NB4 (cell line): ENCODE measurements around the gene VWA3B.
"Not testable (repeated sequence)": the region's sequence is repeated elsewhere in the genome, so short reads cannot be mapped to it uniquely, and the experiment has no call there.

Experiments used
- DNase-seq: peaks from one replicate; pipeline ENCODE4 v3.0.0; 2010; ENCODE audit warnings: low read depth
- H3K4me3 ChIP-seq: one replicate; pipeline ENCODE4 v1.5.1; 2011; ENCODE audit warnings: mild to moderate bottlenecking, low read depth, low read length, moderate library complexity
- MYC ChIP-seq: IDR thresholded peaks from 2 replicates; pipeline ENCODE4 v1.6.1; 2011; ENCODE audit warnings: low read depth, low read length
- POLR2A ChIP-seq: IDR thresholded peaks from 2 replicates; pipeline ENCODE4 v1.6.1; 2011; ENCODE audit warnings: mild to moderate bottlenecking; ENCODE audit not compliant: insufficient read length; ENCODE audit errors: extremely low read depth
- TF ChIP-seq, protein P1 (sequence below): IDR thresholded peaks from one replicate; pipeline ENCODE4 v1.5.1; 2012; ENCODE audit warnings: low read depth, low read length
- TF ChIP-seq, protein P2 (sequence below): IDR thresholded peaks from 2 replicates; pipeline ENCODE4 v1.6.1; 2011; ENCODE audit warnings: low read depth, low read length

The VWA3B gene

DNA sequence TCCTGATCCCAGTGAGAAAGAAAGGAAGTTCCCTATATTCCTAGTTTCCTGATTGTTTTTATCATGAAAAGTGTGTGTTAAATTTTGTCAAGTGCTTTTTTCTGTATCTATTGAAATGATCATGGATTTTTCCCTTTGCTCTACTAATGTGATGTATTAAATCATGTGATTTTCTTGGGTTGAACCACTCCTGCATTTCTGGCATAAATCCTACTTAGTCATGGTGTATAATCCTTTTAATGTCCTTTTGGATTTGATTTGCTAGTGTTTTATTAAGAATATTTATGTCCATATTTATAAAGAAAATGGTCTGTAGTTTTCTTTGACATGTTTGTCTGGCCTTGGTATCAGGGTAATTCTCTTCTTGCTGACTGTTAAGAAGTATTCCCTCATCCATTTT is 171.9 kb downstream of the VWA3B start:
- TF ChIP-seq, protein P1, sequence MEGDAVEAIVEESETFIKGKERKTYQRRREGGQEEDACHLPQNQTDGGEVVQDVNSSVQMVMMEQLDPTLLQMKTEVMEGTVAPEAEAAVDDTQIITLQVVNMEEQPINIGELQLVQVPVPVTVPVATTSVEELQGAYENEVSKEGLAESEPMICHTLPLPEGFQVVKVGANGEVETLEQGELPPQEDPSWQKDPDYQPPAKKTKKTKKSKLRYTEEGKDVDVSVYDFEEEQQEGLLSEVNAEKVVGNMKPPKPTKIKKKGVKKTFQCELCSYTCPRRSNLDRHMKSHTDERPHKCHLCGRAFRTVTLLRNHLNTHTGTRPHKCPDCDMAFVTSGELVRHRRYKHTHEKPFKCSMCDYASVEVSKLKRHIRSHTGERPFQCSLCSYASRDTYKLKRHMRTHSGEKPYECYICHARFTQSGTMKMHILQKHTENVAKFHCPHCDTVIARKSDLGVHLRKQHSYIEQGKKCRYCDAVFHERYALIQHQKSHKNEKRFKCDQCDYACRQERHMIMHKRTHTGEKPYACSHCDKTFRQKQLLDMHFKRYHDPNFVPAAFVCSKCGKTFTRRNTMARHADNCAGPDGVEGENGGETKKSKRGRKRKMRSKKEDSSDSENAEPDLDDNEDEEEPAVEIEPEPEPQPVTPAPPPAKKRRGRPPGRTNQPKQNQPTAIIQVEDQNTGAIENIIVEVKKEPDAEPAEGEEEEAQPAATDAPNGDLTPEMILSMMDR = no peak
- no peak for TF ChIP-seq POLR2A
- TF ChIP-seq MYC = no peak
- TF ChIP-seq, protein P2, sequence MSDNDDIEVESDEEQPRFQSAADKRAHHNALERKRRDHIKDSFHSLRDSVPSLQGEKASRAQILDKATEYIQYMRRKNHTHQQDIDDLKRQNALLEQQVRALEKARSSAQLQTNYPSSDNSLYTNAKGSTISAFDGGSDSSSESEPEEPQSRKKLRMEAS = no peak
- H3K4me3 ChIP-seq = no peak overlapping the region
- no peak for DNase-seq

DNA sequence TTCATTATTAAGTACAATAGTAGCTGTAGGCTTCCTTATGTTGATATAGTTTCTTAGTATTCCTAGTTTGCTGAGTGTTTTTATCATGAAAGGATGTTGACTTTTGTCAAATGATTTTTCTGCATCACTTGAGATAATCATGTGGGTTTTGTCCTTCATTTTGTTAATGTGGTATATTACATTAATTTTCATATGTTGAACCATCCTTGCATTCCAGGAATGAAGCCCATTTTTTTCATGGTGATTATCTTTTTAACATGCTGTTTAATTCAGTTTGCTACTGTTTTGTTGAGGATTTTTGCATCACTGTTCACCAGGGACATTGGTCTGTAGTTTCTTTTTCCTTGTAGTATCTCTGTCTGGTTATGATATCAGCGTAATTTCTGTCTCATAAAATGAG is 176.4 kb downstream of the VWA3B start:
- DNase-seq = no peak
- TF ChIP-seq, protein P2 = no peak
- no peak for TF ChIP-seq MYC
- TF ChIP-seq, protein P1 = no peak
- no peak for TF ChIP-seq POLR2A
- no peak overlapping the region for H3K4me3 ChIP-seq

DNA sequence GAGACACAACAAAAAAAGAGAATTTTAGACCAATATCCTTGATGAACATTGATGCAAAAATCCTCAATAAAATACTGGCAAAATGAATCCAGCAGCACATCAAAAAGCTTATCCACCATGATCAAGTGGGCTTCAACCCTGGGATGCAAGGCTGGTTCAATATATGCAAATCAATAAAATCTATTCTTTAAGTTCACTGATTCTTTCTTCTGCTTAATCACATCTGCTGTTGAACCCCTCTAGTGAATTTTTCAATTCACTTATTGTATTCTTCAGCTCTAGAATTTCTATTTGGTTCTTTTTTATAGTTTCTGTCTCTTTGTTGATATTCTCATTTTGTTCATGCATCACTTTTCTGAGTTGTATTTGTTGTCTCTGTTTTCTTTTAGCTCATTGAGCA is 181.3 kb downstream of the VWA3B start:
- H3K4me3 ChIP-seq, DNase-seq: not testable (repeated sequence)

DNA sequence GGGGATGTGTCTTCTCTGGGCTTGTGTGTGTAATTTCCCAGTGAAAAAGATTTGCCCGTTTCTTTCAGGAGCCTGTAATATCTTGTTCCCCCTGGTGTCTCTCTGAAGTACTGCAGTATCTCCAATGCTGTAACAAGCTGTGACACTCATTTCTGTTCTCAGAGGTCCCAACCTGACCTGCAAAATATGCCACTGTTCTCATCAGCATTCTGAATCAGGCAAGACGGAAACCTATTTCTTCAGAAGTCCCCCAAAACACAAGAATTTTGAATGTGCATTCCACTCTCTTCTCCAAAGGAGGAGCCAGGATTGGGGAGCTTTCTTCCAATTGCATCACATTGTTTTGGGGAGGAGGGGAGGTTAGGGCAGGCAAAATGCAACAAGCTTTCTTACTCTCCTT is 182.3 kb downstream of the VWA3B start:
- DNase-seq = peak; percentile 66
- H3K4me3 ChIP-seq = no peak overlapping the region
- TF ChIP-seq MYC (no peak), POLR2A (no peak)
- TF ChIP-seq, protein P2 = no peak
- TF ChIP-seq, protein P1 = peak; percentile 82

DNA sequence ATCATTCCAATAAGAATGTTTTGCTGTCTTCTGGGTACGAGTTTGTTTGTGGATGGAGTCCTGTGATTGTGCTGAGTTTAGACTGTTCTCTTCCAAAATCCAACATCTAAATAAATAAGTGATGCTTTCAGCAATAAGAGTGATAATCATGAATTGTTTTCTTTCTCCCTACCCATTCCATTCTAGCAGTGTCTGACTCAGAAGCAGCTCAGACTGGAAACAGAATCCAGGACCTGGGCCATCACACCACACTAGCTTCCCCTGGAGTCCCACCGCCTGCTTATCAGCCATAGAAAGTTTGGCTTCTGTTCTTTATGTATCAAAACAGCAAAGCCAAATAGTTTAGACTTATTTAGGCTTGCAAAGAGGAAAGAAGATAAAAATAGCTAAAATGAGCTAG is 182.9 kb downstream of the VWA3B start:
- H3K4me3 ChIP-seq = no peak overlapping the region
- DNase-seq = no peak
- TF ChIP-seq, protein P2 = no peak
- TF ChIP-seq, protein P1 = no peak
- TF ChIP-seq POLR2A = no peak
- no peak for TF ChIP-seq MYC

DNA sequence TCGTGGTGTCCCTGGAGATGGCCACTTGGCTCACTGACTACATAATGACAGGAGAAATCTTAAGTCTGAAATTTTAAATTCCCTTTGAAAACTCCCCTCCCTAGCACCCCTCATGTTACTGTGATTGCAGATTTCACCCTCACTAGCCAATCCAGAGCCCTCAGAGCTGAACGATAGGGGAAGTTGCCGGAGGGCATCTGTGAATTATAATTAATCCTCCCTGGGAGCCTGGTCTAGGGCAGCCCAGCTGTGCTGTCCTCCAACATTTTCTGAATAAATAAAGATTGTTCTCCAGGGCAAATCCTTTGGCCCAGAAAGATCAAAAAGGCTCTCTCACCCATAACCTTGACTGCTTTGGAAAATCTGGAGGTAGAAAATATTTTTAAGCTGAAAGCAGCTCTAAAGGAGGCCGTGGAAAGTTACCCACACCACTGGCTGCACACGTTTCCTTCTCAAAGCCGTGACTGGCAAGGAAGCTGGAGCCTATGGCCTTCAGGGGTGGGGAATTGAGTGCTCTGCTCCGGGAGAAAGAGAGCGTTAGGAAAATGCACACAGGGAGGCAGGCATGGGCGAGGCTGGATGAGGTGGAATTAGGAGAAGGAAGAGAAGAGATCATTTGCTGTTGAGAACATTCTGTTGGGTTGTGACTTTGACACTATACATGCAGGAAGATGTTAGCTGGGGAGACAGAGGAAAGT is 190.3 kb downstream of the VWA3B start:
- TF ChIP-seq, protein P1 = no peak
- TF ChIP-seq, protein P2 = no peak
- TF ChIP-seq MYC (no peak), POLR2A (no peak)
- DNase-seq = no peak
- H3K4me3 ChIP-seq = no peak overlapping the region
